H1 (cell line): Measurements from ENCODE around the gene CFAP157. TPM values are rescaled to one million over a fixed set of nuclear protein-coding genes. Genes with fewer than 3 reads are reported as not detected.
A peak's percentile ranks its signal among the peaks of the same experiment; 100 is the strongest.

Experiments used
- CTCF ChIA-PET: fragments of 300-600 bp; sonication (Branson Sonifier 250); formaldehyde crosslinking; loops from one replicate; lab custom pipeline; 2021; ENCODE audit not compliant: partially characterized antibody; lab: Charles Lee
- POLR2A ChIA-PET: fragments of 300-600 bp; sonication (Branson Sonifier 250); formaldehyde crosslinking; loops from one replicate; lab custom pipeline; 2021; ENCODE audit warnings: inconsistent platforms; ENCODE audit not compliant: partially characterized antibody; lab: Charles Lee
- DNase-seq, 2 experiments: peaks; one replicate each; pipeline versions ENCODE4 v3.0.0 to v3.0.0-alpha.2; 2010 to 2022; ENCODE audit warnings: low spot score in 2 of 2, low read depth in 1 of 2, mixed read lengths in 1 of 2
- FAIRE-seq: peaks from 2 replicates; lab custom pipeline; 2011; peaks lifted over from hg19 to GRCh38; lab: Jason Lieb, UNC
- H2AFZ ChIP-seq: 2 replicates; pipeline ENCODE4 v1.8.1; 2012; ENCODE audit warnings: low read length, inconsistent platforms
- H2AK5ac ChIP-seq: 2 replicates; pipeline ENCODE4 v1.6.1; 2013; ENCODE audit warnings: low read depth, low read length
- H2BK120ac ChIP-seq: replicated peaks from 2 replicates; pipeline ENCODE3; 2013; ENCODE audit warnings: low read depth, low read length, inconsistent platforms
- H2BK12ac ChIP-seq: 2 replicates; pipeline ENCODE4 v1.6.1; 2013; ENCODE audit warnings: low read depth, low read length
- H2BK15ac ChIP-seq: 2 replicates; pipeline ENCODE4 v1.6.1; 2013; ENCODE audit warnings: low read length
- H2BK20ac ChIP-seq: 2 replicates; pipeline ENCODE4 v1.6.1; 2013; ENCODE audit warnings: low read length
- H2BK5ac ChIP-seq: 2 replicates; pipeline ENCODE4 v1.6.1; 2013; ENCODE audit warnings: low read depth, low read length
- H3K14ac ChIP-seq: 2 replicates; pipeline ENCODE4 v1.6.1; 2013; ENCODE audit warnings: inconsistent platforms; ENCODE audit not compliant: insufficient read length
- H3K18ac ChIP-seq: 2 replicates; pipeline ENCODE4 v1.6.1; 2013; ENCODE audit warnings: low read length; ENCODE audit errors: extremely low read depth
- H3K23ac ChIP-seq: 2 replicates; pipeline ENCODE4 v1.6.1; 2013; ENCODE audit warnings: inconsistent platforms; ENCODE audit not compliant: insufficient read length
- H3K23me2 ChIP-seq: 2 replicates; pipeline ENCODE4 v1.6.1; 2013; ENCODE audit warnings: low read depth, low read length
- H3K27ac ChIP-seq: 2 replicates; pipeline ENCODE4 v1.6.1; 2011; ENCODE audit warnings: low read depth, low read length, inconsistent platforms
- H3K27me3 ChIP-seq, 4 experiments: replicated peaks in 1 of 4; 1 replicate in 1 of 4; 2 replicates in 3 of 4; pipeline versions ENCODE4 v1.6.1 to v1.8.1; 2011 to 2013; ENCODE audit warnings: low read length in 3 of 4, mild to moderate bottlenecking in 3 of 4, inconsistent platforms in 2 of 4, mixed read lengths in 2 of 4, moderate library complexity in 1 of 4; ENCODE audit not compliant: control insufficient read depth in 3 of 4, insufficient read depth in 3 of 4; ENCODE audit errors: extremely low read depth in 1 of 4
- H3K36me3 ChIP-seq, 4 experiments: 2 replicates each; pipeline versions ENCODE4 v1.6.1 to v1.8.1; 2011 to 2013; ENCODE audit warnings: mild to moderate bottlenecking in 4 of 4, low read length in 3 of 4, moderate library complexity in 2 of 4, control low read depth in 1 of 4, inconsistent platforms in 1 of 4; ENCODE audit not compliant: insufficient read depth in 4 of 4, control insufficient read depth in 2 of 4
- H3K4ac ChIP-seq: replicated peaks from 2 replicates; pipeline ENCODE3; 2013; ENCODE audit warnings: low read length, low read depth, mixed read lengths, inconsistent platforms; ENCODE audit not compliant: insufficient read length
- H3K4me1 ChIP-seq, 4 experiments: replicated peaks in 1 of 4; 1 replicate in 1 of 4; 2 replicates in 3 of 4; pipeline versions ENCODE4 v1.6.1 to v1.8.1; 2011 to 2013; ENCODE audit warnings: low read length in 3 of 4, inconsistent platforms in 2 of 4, mixed read lengths in 1 of 4; ENCODE audit not compliant: insufficient read depth in 4 of 4, control insufficient read depth in 3 of 4
- H3K4me2 ChIP-seq, 2 experiments: 2 replicates each; pipeline versions ENCODE4 v1.6.1 to v1.8.1; 2011 to 2013; ENCODE audit warnings: low read depth in 2 of 2, low read length in 2 of 2, control low read depth in 1 of 2, inconsistent platforms in 1 of 2, mild to moderate bottlenecking in 1 of 2; ENCODE audit not compliant: insufficient read depth in 1 of 2
- H3K4me3 ChIP-seq, 4 experiments: fragments of 200-600, 300-600 bp in 1 of 4; sonication (generic), shearing (Covaris generic), sonication (Bioruptor Twin) in 1 of 4; 2 replicates each; pipeline versions ENCODE4 v1.5.1 to v1.8.1; 2011 to 2016; ENCODE audit warnings: low read length in 4 of 4, low read depth in 3 of 4, control low read depth in 2 of 4, inconsistent platforms in 2 of 4, mild to moderate bottlenecking in 2 of 4, mixed read lengths in 1 of 4, moderate library complexity in 1 of 4; ENCODE audit not compliant: insufficient read depth in 2 of 4; ENCODE audit errors: extremely low read depth in 1 of 4
- H3K56ac ChIP-seq: replicated peaks from 2 replicates; pipeline ENCODE3; 2013; ENCODE audit warnings: low read depth, mild to moderate bottlenecking, mixed read lengths, low read length, inconsistent platforms; ENCODE audit not compliant: insufficient read length
- H3K79me1 ChIP-seq: 2 replicates; pipeline ENCODE4 v1.6.1; 2013; ENCODE audit warnings: low read depth, low read length, control low read depth
- H3K79me2 ChIP-seq, 2 experiments: 2 replicates each; pipeline versions ENCODE4 v1.6.1 to v1.8.1; 2012 to 2013; ENCODE audit warnings: low read length in 2 of 2, mild to moderate bottlenecking in 2 of 2, inconsistent platforms in 1 of 2; ENCODE audit not compliant: insufficient read depth in 2 of 2, control insufficient read depth in 1 of 2
- H3K9ac ChIP-seq, 4 experiments: replicated peaks in 1 of 4; 1 replicate in 1 of 4; 2 replicates in 3 of 4; pipeline versions ENCODE4 v1.6.1 to v1.8.1; 2011 to 2013; ENCODE audit warnings: low read depth in 3 of 4, low read length in 3 of 4, control low read depth in 2 of 4, mild to moderate bottlenecking in 2 of 4, moderate library complexity in 2 of 4, inconsistent platforms in 1 of 4; ENCODE audit errors: extremely low read depth in 1 of 4
- H3K9me3 ChIP-seq, 2 experiments: 2 replicates each; pipeline versions ENCODE4 v1.6.1 to v1.8.1; 2012 to 2013; ENCODE audit warnings: mild to moderate bottlenecking in 2 of 2, moderate library complexity in 2 of 2, control low read depth in 1 of 2, inconsistent platforms in 1 of 2, low read depth in 1 of 2, low read length in 1 of 2, mixed read lengths in 1 of 2; ENCODE audit not compliant: insufficient read depth in 2 of 2
- H4K20me1 ChIP-seq, 2 experiments: replicated peaks in 1 of 2; 2 replicates each; pipeline versions ENCODE3 to v1.8.1; 2011 to 2013; ENCODE audit warnings: inconsistent platforms in 2 of 2, low read length in 2 of 2, mild to moderate bottlenecking in 1 of 2; ENCODE audit not compliant: insufficient read depth in 2 of 2, control insufficient read depth in 1 of 2
- H4K5ac ChIP-seq: 2 replicates; pipeline ENCODE4 v1.6.1; 2013; ENCODE audit warnings: low read length, low read depth, mixed read lengths, inconsistent platforms; ENCODE audit not compliant: insufficient read length
- H4K8ac ChIP-seq: 2 replicates; pipeline ENCODE4 v1.8.0; 2013; ENCODE audit warnings: mild to moderate bottlenecking, moderate library complexity, low read length, inconsistent platforms; ENCODE audit not compliant: insufficient read depth; ENCODE audit errors: extremely low read depth
- H4K91ac ChIP-seq: replicated peaks from 2 replicates; pipeline ENCODE3; 2013; ENCODE audit warnings: low read length, mixed read lengths, inconsistent platforms; ENCODE audit not compliant: insufficient read length
- BCL11A ChIP-seq, 2 experiments: IDR thresholded peaks; one replicate each; pipeline ENCODE4 v1.6.1; 2011; ENCODE audit warnings: low read depth in 2 of 2, low read length in 2 of 2, mild to moderate bottlenecking in 2 of 2
- CHD1 ChIP-seq: IDR thresholded peaks from 2 replicates; pipeline ENCODE4 v1.6.1; 2012; ENCODE audit warnings: low read depth, low read length, improper control_type of control experiment
- FOSL1 ChIP-seq: IDR thresholded peaks from 2 replicates; pipeline ENCODE4 v1.6.1; 2011; ENCODE audit warnings: mild to moderate bottlenecking, low read depth, low read length, moderate library complexity; ENCODE audit not compliant: insufficient read depth
- POLR2AphosphoS5 ChIP-seq: IDR thresholded peaks from 2 replicates; pipeline ENCODE4 v1.6.1; 2011; ENCODE audit warnings: low read depth, low read length
- SAP30 ChIP-seq: fragments of 300-600 bp; sonication (generic); IDR thresholded peaks from 2 replicates; pipeline ENCODE4 v1.7.1; 2012; ENCODE audit warnings: low read length, moderate library complexity, mild to moderate bottlenecking, inconsistent platforms; ENCODE audit not compliant: insufficient read depth, insufficient replicate concordance
- WGBS, 2 experiments: shearing (Covaris generic) in 1 of 2; methylation state at CpG; one replicate each; pipeline versions ENCODE4 v1.1.6 to v1.1.7; 2013 to 2015; ENCODE audit warnings: low lambda C conversion rate in 2 of 2, mixed read lengths in 2 of 2, inconsistent platforms in 1 of 2, low coverage in 1 of 2, missing lambda C conversion rate in 1 of 2; ENCODE audit not compliant: insufficient replicate concordance in 2 of 2, insufficient coverage in 1 of 2, insufficient read length in 1 of 2; ENCODE audit errors: extremely low coverage in 1 of 2, missing lambda C conversion rate in 1 of 2; 5-methylcytosine and 5-hydroxymethylcytosine counted together
- polyA plus RNA-seq, 7 experiments: library from polyadenylated mRNA; depleted of rRNA in 3 of 7; stranded (reverse) in 5 of 7; unstranded in 2 of 7; fragments of >200 nt in 5 of 7; fragments of 200-250 nt in 2 of 7; gene quantifications; 1 replicate in 5 of 7; 2 replicates in 1 of 7; 4 replicates in 1 of 7; pipeline versions ENCODE4 v1.2.1 to v1.2.3, GENCODE V29; 2011 to 2013; ENCODE audit warnings: missing spikeins in 2 of 7, mixed read lengths in 2 of 7
- total RNA-seq: library from RNA; stranded (reverse); fragmentation: NEBNext Ultra II Directional; extraction: Animal tissue kit (Norgen Biotek cat#: 25700); gene quantifications from 2 replicates; pipeline ENCODE4 v1.2.1, GENCODE V29; 2021
- TF ChIP-seq, protein P1 (sequence below): IDR thresholded peaks from 2 replicates; pipeline ENCODE4 v1.6.1; 2011; ENCODE audit warnings: low read length, improper control_type of control experiment

CFAP157 gene
- total and polyA plus RNA-seq, 2 of the 8 experiments (the other 6 are each of a cell fraction or from before 2014, with no cell fraction given): not detected

DNA sequence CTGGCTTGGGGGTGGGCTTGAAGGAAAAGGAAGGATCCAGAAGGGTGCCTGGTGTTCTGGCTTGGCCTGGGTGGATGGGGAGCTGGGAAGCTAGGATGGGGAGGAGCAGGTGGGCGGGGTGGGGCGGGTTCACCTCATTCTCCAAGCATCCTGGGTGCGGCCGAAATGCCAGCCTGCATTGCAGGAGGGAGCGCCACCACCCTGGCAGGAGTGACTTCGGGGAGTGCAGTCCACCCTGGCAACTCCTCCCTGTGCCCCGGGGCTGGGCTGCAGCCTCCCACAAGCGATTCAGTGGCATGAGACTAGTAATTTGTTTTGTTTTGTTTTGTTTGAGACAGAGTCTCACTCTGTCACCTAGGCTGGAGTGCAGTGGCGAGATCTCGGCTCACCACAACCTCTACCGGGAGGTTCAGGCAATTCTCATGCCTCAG is 14.6 kb downstream of the CFAP157 start:
- Histone ChIP-seq H2BK120ac (no peak overlapping the region), H3K4me3 (no peak overlapping the region), H2BK15ac (peak overlapping the region; percentile 4; the same call in 1 of the 2 replicates), H3K56ac (no peak overlapping the region), H3K27me3 (no peaks in the 10 kb centered on the region), H2AFZ (no peak overlapping the region), H3K23me2 (no peaks in the 10 kb centered on the region), H3K79me1 (no peaks in the 10 kb centered on the region), H2BK5ac (no peak overlapping the region), H4K5ac (no peak overlapping the region), H4K20me1 (no peaks in the 10 kb centered on the region), H3K27ac (no peak overlapping the region), H2BK12ac (peak overlapping the region; percentile 55; the same call in 1 of the 2 replicates), H3K36me3 (no peaks in the 10 kb centered on the region), H2AK5ac (no peak overlapping the region), H3K23ac (no peak overlapping the region), H3K18ac (no peak overlapping the region), H3K4ac (no peak overlapping the region), H3K79me2 (no peaks in the 10 kb centered on the region), H3K9me3 (no peaks in the 10 kb centered on the region), H2BK20ac (0 out of 2 replicates have a peak overlapping the region, but pooled peaks have one; percentile 10), H4K8ac (no peak overlapping the region), H4K91ac (no peak overlapping the region), H3K14ac (no peak overlapping the region), H3K4me2 (no peak overlapping the region), H3K4me1 (peaks cover 0 to 18% (median 13%) of the 10 kb centered on the region in 4 experiments; a peak in 5 of 7 replicates), H3K9ac (no peak overlapping the region)
- no peak for FAIRE-seq
- no peak for TF ChIP-seq POLR2AphosphoS5
- TF ChIP-seq, protein P1, sequence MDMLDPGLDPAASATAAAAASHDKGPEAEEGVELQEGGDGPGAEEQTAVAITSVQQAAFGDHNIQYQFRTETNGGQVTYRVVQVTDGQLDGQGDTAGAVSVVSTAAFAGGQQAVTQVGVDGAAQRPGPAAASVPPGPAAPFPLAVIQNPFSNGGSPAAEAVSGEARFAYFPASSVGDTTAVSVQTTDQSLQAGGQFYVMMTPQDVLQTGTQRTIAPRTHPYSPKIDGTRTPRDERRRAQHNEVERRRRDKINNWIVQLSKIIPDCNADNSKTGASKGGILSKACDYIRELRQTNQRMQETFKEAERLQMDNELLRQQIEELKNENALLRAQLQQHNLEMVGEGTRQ: no peak
- no peak for TF ChIP-seq SAP30
- TF ChIP-seq BCL11A (IDR thresholded peaks at IDR 0.05; ENCODE audit: low read depth in 2 of 2, low read length in 2 of 2): no peak
- TF ChIP-seq FOSL1: no peak
- no peak for TF ChIP-seq CHD1
- DNase-seq: no peak
- 86% methylated on average over 5 of the region's 11 CpGs; no CpG with 5 or more reads in 1 of the 2 experiments for WGBS, 2 experiments
- CTCF ChIA-PET: interaction anchor here (1.0 to 1.4 kb wide), 7 partner anchors 8 to 81 kb away, joined by 3 to 7 read pairs (median 4); partner anchors contain the start of gene CDK9
- POLR2A ChIA-PET: interaction anchor here (1.1 to 1.6 kb wide), 3 partner anchors 10 to 148 kb away, joined by 3 to 7 read pairs (median 3); partner anchors contain the start of gene CDK9
